ENCODE measurements around the gene UROC1. TPM values are rescaled to one million over a fixed set of nuclear protein-coding genes. Genes with fewer than 3 reads are reported as not detected.

UROC1 gene
- total RNA-seq, 1 experiment from 2014 or later = not detected

GRCh38 chr3:126472277-126473006 lies 45.1 kb downstream of the UROC1 start:
- Mint-ChIP-seq H3K9me3 (ENCODE audit: unreplicated experiment) (no peaks in the 10 kb centered on the region), H3K36me3 (ENCODE audit: insufficient read depth, unreplicated experiment) (peaks cover 60% of the 10 kb centered on the region), H3K27me3 (ENCODE audit: insufficient read depth, unreplicated experiment) (no peaks in the 10 kb centered on the region), H3K27ac (ENCODE audit: unreplicated experiment) (peak overlapping the region; percentile 75), H3K4me1 (ENCODE audit: low read depth, unreplicated experiment) (peaks cover 30% of the 10 kb centered on the region), H3K4me3 (ENCODE audit: unreplicated experiment) (peak overlapping the region; percentile 75)
- POLR2A ChIA-PET = no interaction called here
- CTCF ChIA-PET = interaction anchor here (0.5 kb wide), 1 partner anchor 14 kb away, joined by 9 read pairs; no protein-coding TSS in a partner anchor
- no peaks in the 10 kb centered on the region for H3K9me3 ChIP-seq
- TF ChIP-seq, protein P1, sequence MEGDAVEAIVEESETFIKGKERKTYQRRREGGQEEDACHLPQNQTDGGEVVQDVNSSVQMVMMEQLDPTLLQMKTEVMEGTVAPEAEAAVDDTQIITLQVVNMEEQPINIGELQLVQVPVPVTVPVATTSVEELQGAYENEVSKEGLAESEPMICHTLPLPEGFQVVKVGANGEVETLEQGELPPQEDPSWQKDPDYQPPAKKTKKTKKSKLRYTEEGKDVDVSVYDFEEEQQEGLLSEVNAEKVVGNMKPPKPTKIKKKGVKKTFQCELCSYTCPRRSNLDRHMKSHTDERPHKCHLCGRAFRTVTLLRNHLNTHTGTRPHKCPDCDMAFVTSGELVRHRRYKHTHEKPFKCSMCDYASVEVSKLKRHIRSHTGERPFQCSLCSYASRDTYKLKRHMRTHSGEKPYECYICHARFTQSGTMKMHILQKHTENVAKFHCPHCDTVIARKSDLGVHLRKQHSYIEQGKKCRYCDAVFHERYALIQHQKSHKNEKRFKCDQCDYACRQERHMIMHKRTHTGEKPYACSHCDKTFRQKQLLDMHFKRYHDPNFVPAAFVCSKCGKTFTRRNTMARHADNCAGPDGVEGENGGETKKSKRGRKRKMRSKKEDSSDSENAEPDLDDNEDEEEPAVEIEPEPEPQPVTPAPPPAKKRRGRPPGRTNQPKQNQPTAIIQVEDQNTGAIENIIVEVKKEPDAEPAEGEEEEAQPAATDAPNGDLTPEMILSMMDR (IDR thresholded peaks at IDR 0.05; ENCODE audit: insufficient read depth in 1 of 2, low read depth in 1 of 2, low read length in 1 of 2, severe bottlenecking in 1 of 2, unreplicated experiment in 1 of 2) = no peak
- peaks cover 3% of the 10 kb centered on the region; the same call in 1 of the 2 replicates for H3K36me3 ChIP-seq (ENCODE audit: control insufficient read depth, insufficient read depth, low read length)
- no TSS peak for BruUV-seq (replicated peaks)
- peak; percentile 42 to 44 for DNase-seq
- H3K4me1 ChIP-seq = peaks cover 17% of the 10 kb centered on the region
- intact Hi-C loops (cut with micrococcal nuclease; ENCODE audit: unreplicated experiment) = loop anchor here (10.0 kb wide), 1 partner anchor 208 kb away; no protein-coding TSS in a partner anchor
- H3K4me3 ChIP-seq (ENCODE audit: low read depth, low read length) = no peak overlapping the region
- H3K27me3 ChIP-seq (replicated peaks; ENCODE audit: control insufficient read depth, insufficient read depth, low read length) = no peaks in the 10 kb centered on the region

- ChIA-PET POLR2A (no interaction called here), CTCF (no interaction called here)
- Mint-ChIP-seq H3K9me3 (ENCODE audit: unreplicated experiment) (no peaks in the 10 kb centered on the region), H3K27me3 (ENCODE audit: insufficient read depth, unreplicated experiment) (no peaks in the 10 kb centered on the region), H3K4me3 (ENCODE audit: unreplicated experiment) (peak overlapping the region; percentile 12), H3K36me3 (ENCODE audit: insufficient read depth, unreplicated experiment) (peaks cover 72% of the 10 kb centered on the region), H3K4me1 (ENCODE audit: low read depth, unreplicated experiment) (peaks cover 30% of the 10 kb centered on the region), H3K27ac (ENCODE audit: unreplicated experiment) (peak overlapping the region; percentile 51)
- H3K9me3 ChIP-seq = no peaks in the 10 kb centered on the region
- H3K27me3 ChIP-seq (replicated peaks; ENCODE audit: control insufficient read depth, insufficient read depth, low read length) = no peaks in the 10 kb centered on the region
- DNase-seq = peak in 1 of 2 experiments; percentile 14
- peaks cover 8% of the 10 kb centered on the region for H3K36me3 ChIP-seq (ENCODE audit: control insufficient read depth, insufficient read depth, low read length)
- no TSS peak for BruUV-seq (replicated peaks)
- H3K4me1 ChIP-seq = peaks cover 17% of the 10 kb centered on the region
- intact Hi-C loops (cut with micrococcal nuclease; ENCODE audit: unreplicated experiment) = no loop called here
- TF ChIP-seq, protein P1 (IDR thresholded peaks at IDR 0.05; ENCODE audit: insufficient read depth in 1 of 2, low read depth in 1 of 2, low read length in 1 of 2, severe bottlenecking in 1 of 2, unreplicated experiment in 1 of 2) = no peak
- H3K4me3 ChIP-seq (ENCODE audit: low read depth, low read length) = no peak overlapping the region
Measured at GRCh38 chr3:126469479-126469878, 48.1 kb downstream of the UROC1 start.

DNA sequence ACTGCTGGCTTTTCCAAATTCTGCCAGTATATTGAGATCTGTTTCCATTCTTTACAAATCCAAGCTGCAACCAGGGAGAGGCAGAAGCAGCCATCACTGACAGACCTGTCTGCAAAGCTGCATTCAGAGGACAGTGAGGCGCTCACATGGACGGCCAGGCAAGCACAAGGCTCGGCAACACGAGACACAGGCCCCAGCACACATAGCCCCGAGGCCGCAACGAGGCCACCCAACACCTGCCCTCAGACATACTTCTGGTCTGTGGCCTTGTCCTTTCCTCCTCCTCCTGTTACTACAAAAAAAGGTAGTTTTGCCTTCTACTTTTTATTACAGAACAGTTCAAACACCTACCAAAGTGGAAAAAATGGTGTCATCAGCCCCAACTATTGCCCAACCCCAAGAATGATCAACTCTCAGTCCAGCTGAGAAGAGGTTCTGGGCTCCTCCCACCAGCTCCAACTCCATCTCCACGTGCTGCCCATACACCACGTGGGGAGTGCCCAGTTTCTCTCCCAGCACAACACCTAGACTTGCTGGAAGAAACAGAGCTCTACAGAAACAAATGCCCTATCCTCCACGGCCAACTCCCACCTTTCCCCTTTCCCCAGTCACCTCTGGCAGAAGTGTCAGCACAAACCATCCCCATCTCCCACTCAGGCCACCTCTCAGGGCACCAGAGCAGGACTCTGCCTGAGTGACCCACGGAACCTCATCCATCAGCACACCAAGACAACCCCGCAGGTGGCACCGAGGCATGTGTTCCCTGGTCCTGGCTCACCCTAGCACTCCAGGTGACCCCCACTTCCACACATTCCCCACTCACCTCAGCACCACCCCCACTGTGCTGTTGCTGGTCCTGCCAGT lies 49.3 kb downstream of the UROC1 start:
- no TSS peak for BruUV-seq (replicated peaks)
- Histone ChIP-seq H3K4me3 (ENCODE audit: low read depth, low read length) (no peak overlapping the region), H3K9me3 (no peaks in the 10 kb centered on the region), H3K27me3 (replicated peaks; ENCODE audit: control insufficient read depth, insufficient read depth, low read length) (no peaks in the 10 kb centered on the region), H3K36me3 (ENCODE audit: control insufficient read depth, insufficient read depth, low read length) (peaks cover 8% of the 10 kb centered on the region), H3K4me1 (peaks cover 8% of the 10 kb centered on the region)
- POLR2A ChIA-PET = no interaction called here
- no peak overlapping the region for H3K4me3 Mint-ChIP-seq (ENCODE audit: unreplicated experiment)
- peak in 1 of 2 experiments; percentile 17 for DNase-seq
- H3K27ac Mint-ChIP-seq (ENCODE audit: unreplicated experiment) = no peak overlapping the region
- TF ChIP-seq, protein P1 (IDR thresholded peaks at IDR 0.05; ENCODE audit: insufficient read depth in 1 of 2, low read depth in 1 of 2, low read length in 1 of 2, severe bottlenecking in 1 of 2, unreplicated experiment in 1 of 2) = no peak
- H3K9me3 Mint-ChIP-seq (ENCODE audit: unreplicated experiment) = no peaks in the 10 kb centered on the region
- CTCF ChIA-PET = no interaction called here
- intact Hi-C loops (cut with micrococcal nuclease; ENCODE audit: unreplicated experiment) = no loop called here
- H3K4me1 Mint-ChIP-seq (ENCODE audit: low read depth, unreplicated experiment) = peaks cover 22% of the 10 kb centered on the region
- H3K36me3 Mint-ChIP-seq (ENCODE audit: insufficient read depth, unreplicated experiment) = peaks cover 66% of the 10 kb centered on the region
- H3K27me3 Mint-ChIP-seq (ENCODE audit: insufficient read depth, unreplicated experiment) = no peaks in the 10 kb centered on the region

Measured in Caco-2 (cell line).